ENCODE measurements around the gene NAGPA.
"Not testable (repeated sequence)": the region's sequence is repeated elsewhere in the genome, so short reads cannot be mapped to it uniquely, and the experiment has no call there.

Gene NAGPA
- long read RNA-seq, transcript NAGPA-202 (9 exons, 2,100 nt): minor isoform, 6 of 304 reads
- long read RNA-seq, transcript NAGPA-201 (10 exons, 2,202 nt): major isoform, 164 of 304 reads
- long read RNA-seq, partial matches to known transcripts: 44 of 304 reads
- long read RNA-seq, other reads (novel, unspliced or antisense): 88 of 304 reads

DNA sequence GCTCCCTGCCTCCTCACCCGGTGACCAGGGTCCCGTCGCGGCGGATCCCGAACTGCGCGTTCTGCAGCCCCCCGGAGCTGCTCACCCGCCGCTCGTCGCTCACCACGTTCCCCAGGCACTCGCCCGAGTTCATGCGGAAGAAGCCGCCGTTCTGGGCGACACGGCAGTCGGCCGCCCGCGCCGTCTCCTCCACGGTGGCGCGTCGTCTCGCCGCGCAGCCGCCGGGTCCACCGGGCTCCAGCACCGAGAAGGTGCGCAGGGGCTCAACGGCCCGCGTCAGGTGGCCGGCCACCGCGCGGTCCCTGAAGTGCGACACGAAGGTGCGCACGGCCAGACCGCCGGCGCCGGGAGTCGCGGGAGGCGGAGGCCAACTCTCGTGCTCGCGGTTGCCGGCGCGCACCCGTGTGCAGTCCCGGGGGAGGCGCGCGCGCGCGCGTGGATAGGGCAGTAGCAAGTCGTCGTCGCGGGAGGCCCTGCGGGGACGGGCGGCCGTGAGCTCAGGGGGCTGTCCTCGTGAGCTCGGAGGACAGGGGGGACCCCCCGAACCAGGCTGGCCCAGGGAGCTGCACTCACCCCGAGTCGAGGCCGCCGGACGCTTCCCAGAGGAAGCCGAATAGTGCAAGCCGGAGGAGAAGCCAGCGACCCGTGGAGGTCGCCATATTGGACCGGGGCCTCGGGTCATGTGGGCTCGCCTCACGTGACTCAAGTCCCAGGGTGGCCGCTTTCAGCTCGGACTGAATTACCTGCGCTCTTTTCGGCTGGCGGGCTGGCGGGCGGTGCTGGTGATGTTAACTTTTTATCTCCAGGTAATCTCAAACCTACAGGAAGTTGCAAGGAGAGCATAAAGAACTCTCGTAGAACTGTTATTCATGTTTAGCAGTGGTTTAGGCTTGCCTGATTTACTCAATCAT is at the start of gene NAGPA:
Gene NAGPA (minus strand): TSS at position 680 of the 911 bp plus-strand sequence. CDS start 21 bp downstream, at position 659.
- Histone ChIP-seq H3K27me3 (ENCODE audit: insufficient read depth, poor library complexity, severe bottlenecking) (no peaks in the 10 kb centered on the region), H3K4me3 (replicated peaks; ENCODE audit: insufficient read depth, low read length) (peak within 1 kb of the TSS; percentile 99), H3K27ac (replicated peaks) (peak within 1 kb of the TSS; percentile 63)
- DNase-seq (ENCODE audit: low read depth in 1 of 2, low spot score in 1 of 2): peak; percentile 69 to 81
- TF ChIP-seq CTCF (IDR thresholded peaks at IDR 0.05; ENCODE audit: insufficient read depth, low read length) (no peak), SPI1 (IDR thresholded peaks at IDR 0.05; ENCODE audit: borderline replicate concordance, low read depth) (no peak), POLR2AphosphoS5 (IDR thresholded peaks at IDR 0.05; ENCODE audit: low read depth) (peak; percentile 59; the same call in 1 of the 2 replicates), GABPA (IDR thresholded peaks at IDR 0.05; ENCODE audit: low read depth) (no peak; the same call in 1 of the 2 replicates), REST (IDR thresholded peaks at IDR 0.05; ENCODE audit: insufficient replicate concordance, low read depth) (peak; percentile 44)

DNA sequence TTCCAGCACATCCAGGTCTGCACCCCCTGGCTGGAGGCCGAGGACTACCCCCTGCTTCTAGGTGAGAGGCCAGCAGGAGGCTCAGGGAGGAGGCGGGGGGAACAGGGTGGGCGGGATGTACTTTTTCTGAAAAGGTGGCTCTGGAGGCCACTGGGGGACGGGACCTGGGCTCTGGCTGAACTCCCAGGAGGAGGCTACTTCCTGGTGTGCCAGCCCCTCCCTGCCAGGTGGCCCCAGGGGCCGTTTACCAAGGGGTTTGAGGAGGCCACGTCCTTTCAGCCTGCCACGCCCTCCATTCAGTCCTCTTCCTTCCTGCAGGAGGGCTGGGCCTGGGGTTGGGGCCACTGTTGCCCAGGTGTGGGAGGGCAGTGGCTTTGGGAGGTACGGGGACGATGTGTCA is 47.3 kb upstream of the NAGPA start:
- not testable (repeated sequence) for DNase-seq (ENCODE audit: low read depth in 1 of 2, low spot score in 1 of 2); H3K27me3 ChIP-seq (ENCODE audit: insufficient read depth, poor library complexity, severe bottlenecking); H3K4me3 ChIP-seq (replicated peaks; ENCODE audit: insufficient read depth, low read length); H3K27ac ChIP-seq (replicated peaks)

- H3K4me3 ChIP-seq (replicated peaks; ENCODE audit: insufficient read depth, low read length); H3K27ac ChIP-seq (replicated peaks); DNase-seq (ENCODE audit: low read depth in 1 of 2, low spot score in 1 of 2); H3K27me3 ChIP-seq (ENCODE audit: insufficient read depth, poor library complexity, severe bottlenecking): not testable (repeated sequence)
These were observed 46.7 kb upstream of the NAGPA start for GRCh38 chr16:5080461-5080860.

DNA sequence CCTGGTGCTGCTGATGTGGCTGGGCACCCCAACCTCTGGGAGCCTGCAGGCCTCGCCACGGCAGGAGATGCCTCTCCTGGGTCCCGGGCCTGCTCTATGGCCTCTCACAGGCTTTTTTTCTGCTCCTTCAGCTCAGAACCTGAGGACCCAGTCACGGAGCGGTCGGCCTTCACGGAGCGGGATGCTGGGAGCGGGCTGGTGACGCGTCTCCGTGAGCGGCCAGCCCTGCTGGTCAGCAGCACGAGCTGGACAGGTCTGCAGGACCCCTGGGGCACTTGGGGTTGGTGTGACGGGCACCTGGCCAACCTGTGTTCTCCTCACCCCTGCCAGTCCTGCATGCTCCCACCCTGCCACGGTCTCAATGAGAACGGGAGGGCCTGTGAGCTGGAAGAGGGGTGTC is 44.9 kb upstream of the NAGPA start:
- TF ChIP-seq CTCF (IDR thresholded peaks at IDR 0.05; ENCODE audit: insufficient read depth, low read length): no peak
- TF ChIP-seq POLR2AphosphoS5 (IDR thresholded peaks at IDR 0.05; ENCODE audit: low read depth): no peak
- TF ChIP-seq GABPA (IDR thresholded peaks at IDR 0.05; ENCODE audit: low read depth): no peak
- TF ChIP-seq REST (IDR thresholded peaks at IDR 0.05; ENCODE audit: insufficient replicate concordance, low read depth): no peak
- TF ChIP-seq SPI1 (IDR thresholded peaks at IDR 0.05; ENCODE audit: borderline replicate concordance, low read depth): no peak
- H3K27me3 ChIP-seq (ENCODE audit: insufficient read depth, poor library complexity, severe bottlenecking): no peaks in the 10 kb centered on the region
- no peak for DNase-seq (ENCODE audit: low read depth in 1 of 2, low spot score in 1 of 2)
- no peak overlapping the region for H3K27ac ChIP-seq (replicated peaks)
- H3K4me3 ChIP-seq (replicated peaks; ENCODE audit: insufficient read depth, low read length): no peak overlapping the region
